GM19035 (cell line): ENCODE data around the gene CSE1L.
"Not testable (repeated sequence)": the region's sequence is repeated elsewhere in the genome, so short reads cannot be mapped to it uniquely, and the experiment has no call there.

Source experiments
- ATAC-seq: cut with Tn5 transposase; IDR thresholded peaks from one replicate; pipeline ENCODE4 v1.9.1; 2021; ENCODE audit not compliant: unreplicated experiment

CSE1L gene

GRCh38 chr20:49122920-49123319 is 76.8 kb downstream of the CSE1L start:
- no peak for ATAC-seq

GRCh38 chr20:49123982-49124381 is 77.9 kb downstream of the CSE1L start:
- no peak for ATAC-seq

GRCh38 chr20:49132995-49133478 is 86.9 kb downstream of the CSE1L start:
- ATAC-seq = no peak

- ATAC-seq = no peak
Observed at GRCh38 chr20:49133571-49133970, 87.5 kb downstream of the CSE1L start.

- not testable (repeated sequence) for ATAC-seq
Observed at GRCh38 chr20:49134797-49135196, 88.7 kb downstream of the CSE1L start.

- ATAC-seq = no peak
Observed at GRCh38 chr20:49136817-49137571, 90.9 kb downstream of the CSE1L start.

GRCh38 chr20:49138431-49138830 is 92.3 kb downstream of the CSE1L start:
- no peak for ATAC-seq

GRCh38 chr20:49140411-49140810 is 94.3 kb downstream of the CSE1L start:
- no peak for ATAC-seq

GRCh38 chr20:49140834-49141233 is 94.7 kb downstream of the CSE1L start:
- ATAC-seq = no peak
